Mucosa of stomach (tissue), 1 donor: ENCODE data around the gene FOXG1.

Experiments used
- H3K27me3 ChIP-seq: one replicate; pipeline ENCODE4 v1.7.0; 2013; ENCODE audit warnings: mild to moderate bottlenecking, low read length; ENCODE audit not compliant: control insufficient read depth, insufficient read depth
- H3K36me3 ChIP-seq: one replicate; pipeline ENCODE4 v1.7.0; 2013; ENCODE audit warnings: low read length; ENCODE audit not compliant: control insufficient read depth, insufficient read depth
- H3K4me1 ChIP-seq: one replicate; pipeline ENCODE4 v1.7.0; 2013; ENCODE audit warnings: mild to moderate bottlenecking, low read length; ENCODE audit not compliant: control insufficient read depth, insufficient read depth
- H3K4me3 ChIP-seq: one replicate; pipeline ENCODE4 v1.7.0; 2013; ENCODE audit warnings: low read length
- H3K9ac ChIP-seq: one replicate; pipeline ENCODE4 v1.7.0; 2013; ENCODE audit warnings: mild to moderate bottlenecking, low read length, moderate library complexity
- H3K9me3 ChIP-seq: one replicate; pipeline ENCODE4 v1.7.0; 2013; ENCODE audit warnings: mild to moderate bottlenecking, low read length, moderate library complexity; ENCODE audit not compliant: control insufficient read depth
- donor health status: Pancreatic carcinoma.

FOXG1 gene

GRCh38 chr14:28766469-28766955, at the start of gene FOXG1:
Gene FOXG1 (plus strand): TSS chr14:28766787. CDS start chr14:28767280, 493 bp downstream.
- H3K9me3 ChIP-seq, result no peaks in the 10 kb centered on the region

GRCh38 chr14:28719130-28719529, 47.5 kb upstream of the FOXG1 start:
- Histone ChIP-seq H3K36me3 (no peaks in the 10 kb centered on the region), H3K27me3 (no peaks in the 10 kb centered on the region), H3K9ac (no peak overlapping the region), H3K4me1 (no peaks in the 10 kb centered on the region), H3K9me3 (no peaks in the 10 kb centered on the region), H3K4me3 (no peak overlapping the region)

More at GRCh38 chr14:28766469-28766955, at the start of gene FOXG1:
- peaks cover 75% of the 10 kb centered on the region for H3K27me3 ChIP-seq
- peaks cover 5% of the 10 kb centered on the region for H3K4me1 ChIP-seq
- no peak within 1 kb of the TSS for H3K4me3 ChIP-seq
- H3K36me3 ChIP-seq, result no peaks in the 10 kb centered on the region
- H3K9ac ChIP-seq, result no peak within 1 kb of the TSS

- Histone ChIP-seq H3K27me3 (no peaks in the 10 kb centered on the region), H3K4me1 (no peaks in the 10 kb centered on the region), H3K4me3 (no peak overlapping the region), H3K36me3 (no peaks in the 10 kb centered on the region), H3K9me3 (no peaks in the 10 kb centered on the region), H3K9ac (no peak overlapping the region)
Measured at GRCh38 chr14:28731358-28731757, 35.2 kb upstream of the FOXG1 start.

GRCh38 chr14:28742171-28742846, 24.3 kb upstream of the FOXG1 start:
- Histone ChIP-seq H3K27me3 (no peaks in the 10 kb centered on the region), H3K9me3 (no peaks in the 10 kb centered on the region), H3K9ac (no peak overlapping the region), H3K4me3 (no peak overlapping the region), H3K36me3 (no peaks in the 10 kb centered on the region), H3K4me1 (no peaks in the 10 kb centered on the region)

- no peaks in the 10 kb centered on the region for H3K9me3 ChIP-seq
- H3K4me3 ChIP-seq, result no peak overlapping the region
- no peaks in the 10 kb centered on the region for H3K27me3 ChIP-seq
- no peaks in the 10 kb centered on the region for H3K4me1 ChIP-seq
- H3K36me3 ChIP-seq, result no peaks in the 10 kb centered on the region
- no peak overlapping the region for H3K9ac ChIP-seq
Measured at GRCh38 chr14:28744126-28744525, 22.5 kb upstream of the FOXG1 start.

- Histone ChIP-seq H3K4me3 (no peak overlapping the region), H3K27me3 (no peaks in the 10 kb centered on the region), H3K9me3 (no peaks in the 10 kb centered on the region), H3K4me1 (no peaks in the 10 kb centered on the region), H3K36me3 (no peaks in the 10 kb centered on the region), H3K9ac (no peak overlapping the region)
Measured at GRCh38 chr14:28745176-28745575, 21.4 kb upstream of the FOXG1 start.

GRCh38 chr14:28746247-28746646, 20.3 kb upstream of the FOXG1 start:
- H3K36me3 ChIP-seq, result no peaks in the 10 kb centered on the region
- no peak overlapping the region for H3K9ac ChIP-seq
- no peaks in the 10 kb centered on the region for H3K27me3 ChIP-seq
- H3K4me3 ChIP-seq, result no peak overlapping the region
- H3K9me3 ChIP-seq, result no peaks in the 10 kb centered on the region
- no peaks in the 10 kb centered on the region for H3K4me1 ChIP-seq

GRCh38 chr14:28751467-28752058, 15.0 kb upstream of the FOXG1 start:
- Histone ChIP-seq H3K4me3 (no peak overlapping the region), H3K27me3 (peaks cover 24% of the 10 kb centered on the region), H3K4me1 (no peaks in the 10 kb centered on the region), H3K9me3 (no peaks in the 10 kb centered on the region), H3K9ac (no peak overlapping the region), H3K36me3 (no peaks in the 10 kb centered on the region)

- no peak overlapping the region for H3K4me3 ChIP-seq
- H3K27me3 ChIP-seq, result peaks cover 53% of the 10 kb centered on the region
- no peaks in the 10 kb centered on the region for H3K4me1 ChIP-seq
- no peaks in the 10 kb centered on the region for H3K9me3 ChIP-seq
- H3K36me3 ChIP-seq, result no peaks in the 10 kb centered on the region
- H3K9ac ChIP-seq, result no peak overlapping the region
Measured at GRCh38 chr14:28754209-28754985, 12.2 kb upstream of the FOXG1 start.

GRCh38 chr14:28755198-28755815, 11.3 kb upstream of the FOXG1 start:
- Histone ChIP-seq H3K9me3 (no peaks in the 10 kb centered on the region), H3K27me3 (peaks cover 62% of the 10 kb centered on the region), H3K4me1 (no peaks in the 10 kb centered on the region), H3K36me3 (no peaks in the 10 kb centered on the region), H3K4me3 (no peak overlapping the region), H3K9ac (no peak overlapping the region)

GRCh38 chr14:28755884-28756268, 10.7 kb upstream of the FOXG1 start:
- Histone ChIP-seq H3K27me3 (peaks cover 65% of the 10 kb centered on the region), H3K4me1 (no peaks in the 10 kb centered on the region), H3K4me3 (no peak overlapping the region), H3K36me3 (no peaks in the 10 kb centered on the region), H3K9ac (no peak overlapping the region), H3K9me3 (no peaks in the 10 kb centered on the region)
